GM19397 (cell line): ENCODE results near the gene TTC7B.
"Not testable (repeated sequence)": the region's sequence is repeated elsewhere in the genome, so short reads cannot be mapped to it uniquely, and the experiment has no call there.

Experiments used
- ATAC-seq: cut with Tn5 transposase; IDR thresholded peaks from one replicate; pipeline ENCODE4 v1.9.1; 2021; ENCODE audit warnings: mild to moderate bottlenecking, moderate library complexity; ENCODE audit not compliant: unreplicated experiment

TTC7B gene

DNA sequence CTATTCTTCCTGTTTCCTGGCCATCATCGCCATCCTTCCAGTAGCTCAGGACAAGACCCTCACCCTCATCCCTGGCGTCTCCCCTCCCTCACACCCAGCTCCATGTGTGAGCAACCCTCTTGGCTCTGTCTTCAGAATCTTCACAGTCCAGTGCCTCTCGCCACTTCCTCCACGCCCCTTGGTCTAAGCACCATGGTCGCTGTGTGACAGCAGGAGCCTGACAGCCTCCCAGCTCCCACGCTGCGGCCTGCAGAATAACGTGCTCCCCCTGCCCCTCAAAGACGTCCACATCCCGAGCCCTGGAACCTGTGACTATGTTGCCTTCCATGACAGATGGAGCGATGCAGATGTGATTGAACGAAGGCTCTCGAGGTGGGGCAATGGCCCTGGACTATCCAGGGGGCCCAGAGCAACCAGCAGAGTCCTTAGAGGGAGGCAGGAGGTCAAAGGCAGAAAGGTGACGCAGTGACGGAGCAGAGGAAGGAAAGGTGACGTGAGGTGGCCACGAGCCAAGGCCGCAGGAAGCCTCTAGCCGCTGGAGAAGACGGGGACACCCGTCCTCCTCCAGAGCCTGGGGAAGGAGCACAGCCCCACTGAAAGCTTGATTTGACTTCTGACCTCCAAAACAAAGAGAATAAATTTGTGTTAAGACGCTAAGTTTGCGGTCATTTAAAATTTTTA, 279.6 kb downstream of the TTC7B start:
- no peak for ATAC-seq

DNA sequence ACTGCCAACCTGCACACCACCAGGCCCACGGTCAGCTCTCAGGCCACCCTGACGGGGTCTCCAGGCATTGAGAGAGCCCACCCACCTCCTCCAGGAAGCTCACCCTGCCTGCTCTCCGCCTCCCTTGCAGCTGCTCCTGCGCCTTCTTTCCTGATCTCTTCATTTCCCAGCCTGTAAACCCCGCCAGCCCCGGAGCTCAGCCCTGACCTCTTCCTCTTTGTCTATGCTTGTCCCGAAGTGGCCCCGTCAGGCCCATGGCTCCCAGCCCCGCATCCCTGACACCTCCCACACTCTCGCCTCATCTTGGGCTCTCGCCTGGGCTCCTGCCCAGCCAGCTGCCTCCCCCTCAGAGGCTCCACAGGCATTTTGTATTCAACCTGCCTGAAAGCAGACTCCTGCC, 280.1 kb downstream of the TTC7B start:
- no peak for ATAC-seq

DNA sequence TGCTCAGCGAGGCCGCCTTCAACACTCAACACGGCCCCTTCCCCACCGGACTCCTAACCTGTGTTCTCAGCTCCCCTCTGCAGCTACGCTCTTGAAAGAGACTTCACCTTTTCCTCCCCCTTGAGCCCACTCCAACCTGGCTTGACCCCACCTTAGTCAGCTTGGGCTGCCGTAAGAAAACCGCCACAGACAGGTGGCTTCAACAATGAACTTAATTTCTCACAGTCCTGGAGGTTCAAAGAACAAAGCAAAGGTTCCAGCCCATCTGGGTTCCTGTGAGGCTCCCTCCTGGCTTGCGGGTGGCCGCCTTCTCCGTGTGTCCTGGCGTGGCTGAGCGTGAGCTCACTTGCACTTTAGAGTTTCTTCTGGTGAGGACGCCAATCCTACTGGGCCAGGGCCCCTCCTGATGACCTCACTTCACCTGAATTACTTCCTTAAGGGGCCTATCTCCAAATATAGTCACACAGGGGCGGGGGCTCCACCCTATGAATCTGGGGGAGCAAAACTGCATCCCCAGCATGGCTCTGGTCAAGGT, 280.6 kb downstream of the TTC7B start:
- no peak for ATAC-seq

DNA sequence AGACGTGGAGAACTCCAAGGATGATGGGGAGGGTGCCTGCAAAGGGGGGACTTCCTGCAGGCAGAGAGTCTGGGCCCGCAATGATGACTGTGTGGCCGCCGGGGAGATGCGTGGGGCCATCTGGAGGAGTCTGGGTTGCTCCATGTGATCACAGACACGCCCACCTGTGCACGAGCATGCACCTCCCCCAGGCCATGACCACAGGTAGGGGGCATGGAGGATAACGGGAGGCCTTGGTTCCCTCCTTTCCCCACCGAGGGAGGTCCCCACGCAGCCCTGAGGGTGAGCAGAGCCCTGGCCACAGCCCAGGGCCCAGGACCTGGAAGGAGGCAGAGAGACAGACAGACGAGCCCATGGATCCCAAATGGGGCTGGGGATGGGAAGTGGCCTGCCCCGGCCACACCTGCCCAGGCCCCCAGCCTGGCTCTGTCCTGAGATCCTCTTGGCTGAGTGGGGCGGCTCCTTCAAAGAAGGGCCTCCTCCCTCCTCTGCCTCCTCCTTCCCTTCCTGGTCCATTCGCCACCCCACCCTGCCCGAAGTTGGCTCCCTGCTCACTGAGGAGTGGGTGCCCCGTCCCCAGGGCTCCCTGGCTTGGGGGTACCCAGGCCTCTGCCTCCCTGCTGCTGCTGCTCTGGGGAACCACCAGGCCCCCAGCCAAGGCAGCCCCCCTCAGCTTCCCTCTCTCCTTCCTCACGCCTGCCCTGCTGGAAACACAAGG, 281.2 kb downstream of the TTC7B start:
- no peak for ATAC-seq

DNA sequence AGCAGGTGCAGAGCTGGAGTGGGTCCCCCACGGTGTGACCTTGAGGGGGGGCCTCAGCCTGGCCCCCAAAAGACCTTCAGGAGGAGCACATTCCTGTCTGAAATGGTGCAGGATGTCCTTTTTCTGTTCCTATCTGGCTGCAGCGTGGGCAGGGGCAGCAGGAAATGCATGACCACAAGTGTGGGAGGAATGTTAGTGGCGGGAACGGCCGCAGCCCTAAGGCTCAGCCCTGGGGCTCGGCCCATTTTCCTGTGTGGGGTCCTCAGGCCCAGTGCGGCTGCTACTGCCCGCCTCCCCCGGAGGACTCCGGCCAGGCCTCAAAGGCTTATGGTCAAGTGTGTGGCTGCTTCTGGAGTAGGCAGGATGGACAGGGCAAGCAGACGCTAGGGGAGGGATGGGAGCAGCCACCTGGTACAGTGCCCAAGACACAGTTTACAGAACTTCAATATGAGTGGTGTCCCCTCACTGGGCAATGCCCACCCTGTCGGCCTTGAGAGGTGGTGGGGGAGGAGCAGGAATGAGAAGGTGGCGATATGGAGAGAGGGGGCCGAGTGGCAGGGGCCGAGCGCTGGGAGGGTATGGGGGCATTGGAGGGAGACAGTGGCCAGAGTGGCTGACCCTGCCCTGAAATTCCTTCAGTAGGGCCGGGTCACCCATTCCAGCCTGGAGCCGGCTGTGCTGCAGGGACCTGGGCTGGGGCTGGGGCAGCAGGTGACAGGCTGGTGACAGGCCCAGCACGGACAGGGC, 282.0 kb downstream of the TTC7B start:
- ATAC-seq = no peak

DNA sequence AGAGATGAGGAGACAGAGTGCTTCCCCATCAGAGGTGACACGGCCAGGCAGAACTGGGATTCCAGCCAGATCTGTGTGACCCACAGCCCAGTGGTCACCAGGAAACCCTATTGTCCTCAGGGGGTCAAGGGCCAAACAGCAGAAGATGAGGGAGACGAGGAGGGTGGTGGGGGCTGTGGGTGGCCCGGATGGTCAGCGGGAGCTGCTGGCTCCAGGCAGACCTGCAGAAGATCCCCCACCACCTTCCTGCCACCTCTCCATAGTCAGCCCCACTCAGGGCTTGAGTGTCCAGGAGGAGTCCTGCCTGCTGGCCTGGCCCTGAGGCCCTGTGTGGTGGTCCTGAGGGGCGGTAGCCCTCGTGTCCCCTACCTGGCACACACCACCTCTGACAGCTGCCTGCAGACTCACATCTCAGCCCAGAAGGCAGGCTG, 282.6 kb downstream of the TTC7B start:
- ATAC-seq = no peak

DNA sequence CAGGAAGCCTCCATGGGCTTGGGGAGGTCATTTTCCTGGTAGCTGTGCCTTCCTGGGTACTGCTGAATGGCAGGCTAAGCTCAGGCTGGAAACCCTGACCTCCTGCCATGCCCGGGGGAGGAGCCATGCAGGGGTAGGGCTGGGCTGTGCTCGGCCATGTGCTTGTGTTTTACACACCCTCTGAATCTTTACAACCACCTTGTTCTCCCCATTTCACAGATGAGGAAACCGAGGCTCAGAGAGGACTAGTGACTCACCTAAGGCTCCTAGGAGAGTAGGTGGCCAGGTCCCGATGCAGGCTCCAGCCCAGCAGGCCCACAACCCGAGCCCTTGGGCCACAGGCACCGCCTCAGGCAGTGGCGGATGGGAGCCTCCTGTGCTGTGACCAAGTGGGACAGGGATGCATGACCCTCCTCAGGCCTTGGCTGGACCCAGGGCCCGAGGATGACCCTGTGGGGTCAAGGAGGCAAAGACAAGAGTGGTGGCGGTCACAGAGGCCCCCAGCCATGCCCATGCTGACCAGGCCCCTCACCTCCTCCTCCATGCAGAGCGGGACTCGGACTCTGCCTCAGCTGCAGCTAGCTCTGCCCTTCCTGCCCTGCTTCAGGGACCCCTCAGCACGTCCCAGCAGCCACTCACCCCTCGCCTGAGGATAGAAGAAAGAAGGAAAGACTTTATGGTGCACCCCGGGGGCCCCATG, 283.3 kb downstream of the TTC7B start:
- ATAC-seq = no peak

DNA sequence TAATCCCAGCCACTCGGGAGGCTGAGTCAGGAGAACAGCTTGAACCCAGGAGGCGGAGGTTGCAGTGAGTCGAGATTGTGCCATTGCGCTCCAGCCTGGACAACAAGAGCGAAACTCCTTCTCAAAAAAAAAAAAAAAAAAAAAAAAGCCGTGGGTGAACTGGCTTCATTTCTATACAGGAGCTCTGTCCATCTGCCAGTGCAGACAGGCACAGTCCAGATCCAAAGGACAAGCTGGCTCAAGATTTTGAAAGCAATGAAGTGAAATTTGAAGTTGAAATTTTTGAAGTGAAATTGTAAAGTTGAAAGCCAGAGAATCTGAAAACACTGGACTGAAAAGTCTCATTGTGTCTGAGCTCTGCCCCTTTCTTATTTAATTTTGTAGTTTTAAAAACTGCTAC, 284.7 kb downstream of the TTC7B start:
- no peak for ATAC-seq

DNA sequence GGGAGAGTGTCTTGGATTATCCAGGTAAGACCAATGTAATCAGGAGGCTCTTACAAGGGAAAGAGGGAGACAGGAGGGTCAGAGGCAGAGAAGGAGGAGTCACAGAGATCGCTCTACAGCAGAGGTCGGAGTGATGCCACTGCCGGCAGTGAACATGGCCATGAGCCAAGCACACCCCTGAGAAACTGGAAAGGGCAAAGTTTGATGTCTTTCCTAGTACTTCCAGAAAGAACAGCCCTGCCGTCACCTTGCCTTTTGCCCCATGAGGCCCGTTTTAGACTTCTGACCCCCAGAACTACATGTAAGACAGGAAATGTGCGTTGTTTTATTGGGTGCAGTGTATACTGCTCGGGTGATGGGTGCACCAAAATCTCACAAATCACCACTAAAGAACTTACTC, 285.7 kb downstream of the TTC7B start:
- ATAC-seq = no peak

DNA sequence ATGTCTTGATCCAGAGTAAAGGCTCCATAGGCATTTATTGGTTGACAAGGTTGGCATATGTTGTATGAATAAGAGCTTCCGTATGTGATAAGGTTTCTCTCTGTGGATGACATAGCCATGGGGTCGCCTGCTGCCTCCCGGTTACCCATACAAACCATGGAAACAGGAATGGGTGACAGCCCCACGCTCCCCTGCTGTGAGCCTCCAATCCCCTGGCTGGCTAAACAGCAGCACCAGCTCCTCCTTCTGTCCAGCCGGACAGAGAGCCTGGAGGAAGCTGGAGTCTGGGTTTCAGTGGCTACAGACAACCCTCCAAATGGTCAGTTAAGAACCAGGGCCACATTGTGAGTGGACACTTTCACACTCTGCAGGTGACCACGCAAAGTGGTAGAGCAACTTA, 288.3 kb downstream of the TTC7B start:
- no peak for ATAC-seq

DNA sequence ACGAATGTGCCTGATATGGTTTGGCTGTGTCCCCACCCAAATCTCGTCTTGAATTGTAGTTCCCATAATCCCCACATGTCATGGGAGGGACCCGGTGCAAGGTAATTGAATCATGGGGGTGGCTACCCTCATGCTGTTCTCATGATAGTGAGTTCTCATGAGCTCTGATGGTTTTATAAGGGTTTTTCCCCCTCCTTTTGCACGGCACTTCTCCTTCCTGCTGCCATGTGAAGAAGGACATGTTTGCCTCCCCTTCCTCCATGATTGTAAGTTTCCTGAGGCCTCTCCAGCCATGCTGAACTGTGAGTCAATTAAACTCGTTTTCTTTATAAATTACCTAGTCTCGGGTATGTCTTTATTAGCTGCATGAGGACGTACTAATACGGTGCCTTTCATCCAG, 289.7 kb downstream of the TTC7B start:
- ATAC-seq = not testable (repeated sequence)

DNA sequence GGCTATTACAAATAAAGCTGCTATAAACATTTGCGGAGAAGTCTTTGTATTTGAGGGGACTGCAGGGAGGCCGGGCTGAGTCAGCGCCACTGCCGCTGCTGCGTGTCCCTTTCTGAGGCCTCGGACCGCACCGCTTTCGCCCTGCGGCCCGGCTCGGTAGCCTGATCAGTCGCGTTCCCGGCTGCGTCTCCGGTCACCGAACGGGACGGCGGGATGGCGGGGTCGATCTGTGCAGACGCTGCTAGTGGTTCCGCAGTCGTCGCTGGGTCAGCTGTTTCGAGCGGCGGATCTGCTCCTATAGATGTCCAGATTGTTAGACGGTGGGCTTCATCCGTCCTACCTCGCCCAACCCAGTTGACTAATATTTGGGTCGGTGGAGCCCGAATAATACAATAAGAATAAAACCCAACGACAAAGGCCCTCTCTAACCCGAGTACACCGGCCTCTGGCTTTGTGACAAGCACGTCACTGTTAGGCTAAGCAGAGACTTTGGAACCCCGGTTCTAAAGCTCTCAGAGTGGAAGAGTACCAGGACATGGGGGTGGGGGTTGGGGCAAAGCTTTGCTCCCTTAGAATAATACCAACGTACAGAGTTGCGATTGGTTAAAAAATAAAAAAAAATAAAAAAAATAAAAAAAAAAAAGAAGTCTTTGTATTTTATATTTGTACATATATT, 290.7 kb downstream of the TTC7B start:
- not testable (repeated sequence) for ATAC-seq

DNA sequence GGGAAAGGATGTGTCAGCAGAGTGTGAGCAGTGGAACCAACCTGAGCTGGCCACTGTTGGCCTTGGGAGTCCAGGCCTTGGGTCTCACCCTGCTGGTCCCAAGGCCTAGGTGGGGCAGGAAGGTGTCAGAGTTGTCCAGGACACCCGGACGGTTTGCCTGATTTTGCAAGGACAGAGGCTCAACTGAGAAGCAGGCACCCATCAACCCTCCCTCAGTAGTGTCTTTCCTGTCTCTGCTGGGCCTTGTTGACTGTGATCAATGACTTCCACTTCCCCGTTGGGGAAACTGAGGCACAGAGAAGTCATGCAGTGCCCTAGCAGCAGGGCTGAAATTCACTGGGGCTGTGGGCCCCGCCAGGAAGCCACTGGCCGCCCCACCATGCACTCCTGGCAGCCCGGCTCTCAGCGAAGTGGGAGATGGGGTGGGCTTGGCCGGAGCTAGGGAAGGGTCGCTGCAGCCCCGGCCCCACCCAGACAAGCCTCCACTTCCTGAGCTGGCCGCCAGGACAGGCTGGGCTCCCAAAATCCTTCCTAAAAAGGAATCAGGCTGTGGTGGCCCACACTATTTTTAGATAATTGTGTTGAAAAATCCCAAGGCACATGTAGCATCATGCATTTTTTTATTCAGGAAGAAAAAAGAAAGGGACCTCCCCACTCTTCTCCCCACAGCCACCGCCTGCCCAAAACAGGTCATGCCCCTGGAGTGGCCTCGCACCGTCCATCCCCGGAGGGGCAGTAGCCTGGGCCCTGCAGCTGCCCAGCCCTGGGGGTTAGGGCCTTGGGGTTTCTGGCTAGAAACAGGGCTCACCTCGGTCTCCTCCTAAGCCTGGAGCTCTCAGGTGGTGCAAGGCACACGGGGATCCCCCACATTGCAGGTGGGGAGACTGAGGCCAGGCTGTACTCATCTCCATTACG, 292.0 kb downstream of the TTC7B start:
- no peak for ATAC-seq

DNA sequence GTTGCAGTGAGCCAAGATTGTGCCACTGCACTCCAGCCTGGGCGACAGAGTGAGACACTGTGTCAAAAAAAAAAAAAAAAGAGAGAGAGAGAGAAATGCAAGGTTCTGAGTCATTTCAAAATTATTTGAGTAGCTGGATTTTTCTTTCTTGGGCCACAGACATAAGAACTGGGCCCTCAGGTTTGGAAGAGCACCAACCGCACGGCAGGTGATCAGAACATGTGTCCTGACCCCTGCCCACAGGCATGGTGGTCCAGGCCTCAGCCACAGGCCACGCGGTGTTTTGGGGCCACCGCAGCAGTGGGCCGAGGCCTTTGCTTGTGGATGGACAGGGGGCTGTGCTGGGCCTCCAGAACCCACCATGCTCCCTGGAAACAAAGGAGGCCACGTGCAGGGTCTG, 292.7 kb downstream of the TTC7B start:
- no peak for ATAC-seq

DNA sequence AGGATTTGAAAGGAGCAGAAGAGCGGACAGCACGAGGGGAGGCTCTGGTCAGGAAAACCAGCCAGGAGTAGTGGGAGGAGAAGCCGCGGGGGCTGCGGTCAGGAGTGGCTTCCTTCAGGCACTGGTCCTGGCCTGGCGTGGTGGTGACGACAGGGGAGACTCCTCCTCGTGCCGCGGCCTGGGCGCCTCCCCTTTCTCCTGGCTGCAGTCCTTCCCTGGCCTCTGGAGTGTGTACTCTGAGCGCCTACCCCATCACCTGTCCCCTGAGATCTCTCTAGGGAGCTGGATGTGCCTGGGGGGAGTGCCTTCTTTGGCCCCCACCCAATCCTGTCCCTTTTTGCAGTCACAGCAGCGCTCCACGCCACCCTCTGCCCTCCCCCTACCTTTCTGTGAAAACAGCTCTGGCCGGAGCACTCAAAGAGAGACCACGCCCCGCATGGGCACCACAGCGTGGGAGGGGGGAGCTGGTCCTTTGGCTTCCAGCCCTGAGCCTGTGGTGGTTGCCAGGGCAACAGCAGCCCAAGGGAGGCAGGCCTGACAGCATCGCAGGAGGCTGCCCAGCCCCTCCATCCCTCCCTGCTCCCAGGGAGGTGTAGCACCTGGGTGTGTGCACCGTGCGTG, 293.5 kb downstream of the TTC7B start:
- no peak for ATAC-seq

DNA sequence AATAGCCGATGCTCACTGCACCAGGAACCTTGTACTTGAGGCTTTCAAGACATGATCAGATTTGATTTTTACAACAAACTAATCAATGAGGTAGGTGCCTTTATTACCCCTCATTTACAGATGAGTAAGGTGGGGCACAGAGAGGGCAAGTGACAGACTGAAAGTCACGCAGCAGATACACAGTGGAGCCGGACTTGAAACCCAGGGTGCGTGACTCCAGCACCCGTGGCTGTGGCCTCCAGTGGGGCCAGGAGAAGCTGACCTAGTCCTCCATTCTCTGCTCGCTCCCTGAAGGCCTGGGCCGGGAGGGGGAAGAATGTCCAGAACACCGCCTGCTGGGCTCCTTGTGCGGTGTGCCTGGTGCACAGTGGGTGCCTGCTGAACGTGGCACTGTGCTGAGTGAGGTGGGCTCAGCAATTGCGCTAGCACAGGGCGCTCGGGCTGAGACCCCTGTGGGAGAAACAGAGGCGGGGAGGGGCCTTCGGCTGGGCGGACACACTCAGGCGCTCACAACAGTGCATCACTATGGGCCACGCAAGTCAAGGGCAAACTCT, 294.2 kb downstream of the TTC7B start:
- ATAC-seq = no peak

DNA sequence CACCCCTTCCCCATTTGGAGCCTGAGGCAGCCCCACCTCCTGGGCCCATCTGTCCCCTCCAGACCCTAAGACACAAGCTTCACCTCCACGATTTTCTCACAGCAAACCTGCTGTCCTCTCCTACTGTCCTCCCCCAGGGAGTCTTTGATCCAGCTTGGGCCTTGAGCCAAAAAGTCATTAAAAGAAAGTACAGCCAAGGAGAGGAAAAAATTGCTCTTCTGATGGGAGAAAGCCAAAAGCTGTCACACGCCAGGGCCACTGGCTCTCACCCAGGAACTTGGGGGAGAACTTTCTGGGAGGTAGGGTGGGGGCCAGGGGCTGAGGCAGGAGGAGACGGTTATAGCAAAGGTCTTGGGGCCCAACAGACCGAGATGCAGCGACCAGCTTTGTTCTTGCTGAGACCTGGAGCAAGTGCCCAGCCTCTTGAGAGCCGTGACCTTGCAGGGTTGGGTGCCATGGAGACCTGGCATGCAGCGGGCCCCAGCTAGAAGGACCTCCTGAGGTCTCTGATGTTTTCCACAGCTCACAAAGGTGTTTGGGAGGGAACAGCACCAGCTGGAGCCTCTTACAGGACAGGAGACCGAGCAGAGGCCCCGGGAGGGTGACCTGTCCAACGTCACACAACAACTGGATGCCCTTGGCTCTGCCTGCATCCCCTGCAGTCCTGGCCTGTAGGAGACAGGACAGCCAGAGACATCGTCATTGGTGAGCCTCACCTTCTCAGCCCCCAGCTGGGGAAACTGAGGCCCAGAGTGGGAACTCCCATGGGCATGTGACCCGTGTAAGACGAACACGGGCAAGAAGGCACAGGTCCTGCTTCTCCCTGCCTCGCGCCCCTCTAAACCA, 294.9 kb downstream of the TTC7B start:
- ATAC-seq = no peak

DNA sequence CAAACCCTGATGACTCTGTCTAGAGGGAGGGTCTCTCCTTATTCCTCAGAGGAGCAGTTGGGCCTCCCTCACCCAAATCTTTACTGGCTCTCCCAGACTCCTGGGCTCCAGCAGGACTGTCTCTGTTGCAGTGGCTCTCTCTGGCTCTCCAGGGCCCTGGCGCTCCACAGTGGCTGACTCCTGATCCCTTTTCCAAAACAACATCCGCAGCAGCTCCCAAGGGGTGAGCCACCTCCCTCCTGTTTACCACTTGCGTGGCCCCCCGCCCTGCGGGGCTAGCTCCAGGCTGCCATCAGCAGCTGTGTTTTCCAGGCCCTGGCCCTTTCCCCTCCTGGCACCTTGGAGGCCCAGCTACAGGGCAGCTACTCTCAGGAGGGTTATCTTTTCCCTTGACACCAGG, 295.9 kb downstream of the TTC7B start:
- ATAC-seq = no peak
